Urinary bladder (tissue), 4 donors: ENCODE results near the gene OR52E8. TPM values are rescaled to one million over a fixed set of nuclear protein-coding genes. Genes with fewer than 3 reads are reported as not detected.

Experiments
- DNase-seq: peaks from one replicate; pipeline ENCODE4 v3.0.0-alpha.2; 2015; ENCODE audit errors: extremely low spot score
- H3K27ac ChIP-seq: one replicate; pipeline ENCODE4 v1.5.1; 2013; ENCODE audit warnings: low read depth, mild to moderate bottlenecking, moderate library complexity
- H3K36me3 ChIP-seq: one replicate; pipeline ENCODE4 v1.6.1; 2013; ENCODE audit warnings: mild to moderate bottlenecking, moderate library complexity; ENCODE audit not compliant: insufficient read depth
- H3K4me1 ChIP-seq: one replicate; pipeline ENCODE4 v1.6.1; 2013; ENCODE audit warnings: mild to moderate bottlenecking, moderate library complexity; ENCODE audit not compliant: insufficient read depth
- H3K4me3 ChIP-seq: one replicate; pipeline ENCODE4 v1.5.1; 2013; ENCODE audit warnings: low read depth, low read length
- WGBS: extraction: QIAGEN DNeasy Blood & Tissue Kit; methylation state at CpG from one replicate; pipeline ENCODE4 v1.1.7; 2013; 5-methylcytosine and 5-hydroxymethylcytosine counted together
- polyA plus RNA-seq: library from polyadenylated mRNA; stranded (reverse); fragments of 200-250 nt; gene quantifications from one replicate; pipeline ENCODE4 v1.2.3, GENCODE V29; 2013
- total RNA-seq: library from RNA; depleted of rRNA; stranded (reverse); fragments of >200 nt; gene quantifications from one replicate; pipeline ENCODE4 v1.2.3, GENCODE V29; 2014
- donor health status: healthy with polysubstance abuse.
- donor health status: healthy.

The OR52E8 gene
- total and polyA plus RNA-seq, 2 donors: not detected

DNA sequence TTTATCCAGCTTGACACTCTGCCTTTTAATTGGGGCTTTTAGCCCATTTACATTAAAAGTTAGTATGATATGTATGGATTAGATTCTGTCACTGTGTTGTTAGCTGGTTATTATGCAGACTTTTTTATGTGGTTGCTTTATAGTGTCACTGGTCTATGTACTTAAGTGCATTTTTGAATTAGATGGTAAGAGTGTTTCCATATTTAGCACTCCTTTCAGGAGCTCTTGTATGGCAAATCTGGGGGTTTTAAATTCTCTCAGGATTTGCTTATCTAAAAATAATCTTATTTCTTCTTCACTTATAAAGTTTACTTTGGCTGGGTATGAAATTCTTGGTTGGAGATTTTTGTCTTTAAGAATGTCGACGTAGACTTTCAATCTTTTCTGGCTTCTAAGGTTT lies 19.8 kb downstream of the OR52E8 start:
- no peaks in the 10 kb centered on the region for H3K36me3 ChIP-seq
- no peak overlapping the region for H3K27ac ChIP-seq
- DNase-seq: no peak
- H3K4me1 ChIP-seq: no peaks in the 10 kb centered on the region
- 84% methylated on average over 2 of the region's 2 CpGs for WGBS
- no peak overlapping the region for H3K4me3 ChIP-seq

DNA sequence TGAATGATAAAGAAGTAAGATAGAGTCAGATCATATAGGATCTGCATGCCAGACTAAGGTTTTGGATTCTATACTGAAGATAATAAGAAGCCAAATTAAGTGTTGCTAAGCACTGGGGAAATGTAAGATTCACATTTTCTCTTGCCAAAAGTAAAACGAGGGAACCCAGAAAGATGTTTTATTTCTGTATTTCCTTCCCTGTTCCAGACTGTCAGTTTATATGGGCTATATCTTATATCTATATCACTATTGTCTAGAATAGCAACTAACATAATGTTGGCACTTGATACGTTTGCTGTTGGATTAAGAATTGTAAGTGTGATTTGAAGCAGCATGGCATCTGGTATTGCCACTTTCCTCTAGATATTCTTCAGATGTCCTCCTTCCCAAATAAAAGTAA lies 24.0 kb downstream of the OR52E8 start:
- 31% methylated on average over 2 of the region's 2 CpGs for WGBS
- Histone ChIP-seq H3K4me3 (no peak overlapping the region), H3K36me3 (no peaks in the 10 kb centered on the region), H3K27ac (no peak overlapping the region), H3K4me1 (no peaks in the 10 kb centered on the region)
- no peak for DNase-seq

DNA sequence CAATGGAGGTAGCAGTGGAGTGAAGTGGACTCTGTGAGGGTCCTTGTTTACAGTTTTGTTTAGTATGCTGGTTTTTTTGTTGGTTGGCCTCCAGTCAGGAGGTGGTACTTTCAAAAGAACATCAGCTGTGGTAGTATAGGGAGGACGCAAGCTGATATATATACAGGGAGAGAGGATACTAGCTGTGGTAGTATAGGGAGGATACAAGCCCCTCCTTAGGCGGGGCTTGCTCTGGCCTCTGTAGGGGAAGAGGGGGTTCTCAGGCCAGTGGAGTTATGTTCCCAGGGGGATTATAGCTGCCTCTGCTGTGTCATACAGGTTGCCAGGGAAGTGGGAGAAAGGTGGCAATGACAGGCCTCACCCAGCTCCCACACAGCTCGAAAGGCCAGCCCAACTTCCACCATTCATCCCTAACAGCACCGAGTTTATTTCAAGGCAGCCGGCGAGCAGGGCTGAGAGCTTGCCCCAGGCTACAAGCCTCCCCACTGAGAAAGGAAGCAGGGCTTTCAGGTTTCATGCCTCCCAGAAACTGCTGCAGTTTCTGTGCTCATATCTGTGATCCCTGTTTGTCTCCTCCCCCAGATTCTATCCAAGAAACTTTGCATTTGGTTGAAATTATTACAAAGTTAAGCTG lies 26.2 kb downstream of the OR52E8 start:
- Histone ChIP-seq H3K27ac (no peak overlapping the region), H3K4me3 (no peak overlapping the region), H3K4me1 (no peaks in the 10 kb centered on the region), H3K36me3 (no peaks in the 10 kb centered on the region)
- DNase-seq: no peak
- 71% methylated on average over 6 of the region's 6 CpGs for WGBS

DNA sequence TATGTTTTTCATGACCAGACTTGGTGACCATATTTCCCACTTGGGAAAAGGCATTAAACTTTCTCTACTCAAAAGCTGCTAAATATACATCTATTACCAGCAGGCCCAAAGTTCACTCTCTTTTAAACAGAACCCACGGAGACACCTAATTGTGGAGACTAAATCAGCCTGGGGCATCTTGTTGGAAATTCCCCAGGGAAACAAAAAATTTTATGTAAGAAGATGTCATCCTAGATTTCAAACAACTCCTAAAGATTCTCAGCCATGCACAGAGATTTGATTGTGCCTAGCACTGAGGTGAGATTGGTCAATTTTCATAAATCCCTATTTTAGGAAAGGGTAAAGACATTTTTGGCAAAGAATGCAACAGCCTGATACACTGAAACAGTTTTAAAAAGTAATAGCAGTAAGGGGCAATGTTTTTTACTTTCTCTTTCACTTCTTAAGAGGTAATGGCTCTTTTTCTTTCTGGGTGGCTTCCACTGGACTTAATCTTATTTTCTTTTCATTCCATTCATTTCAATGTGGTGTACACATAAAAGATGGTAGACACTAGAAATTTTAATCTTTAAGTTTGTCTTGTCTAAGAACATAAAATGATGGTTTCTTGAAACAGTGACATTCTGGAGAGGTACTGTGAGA lies 39.1 kb downstream of the OR52E8 start:
- H3K36me3 ChIP-seq: no peaks in the 10 kb centered on the region
- no peak for DNase-seq
- no peak overlapping the region for H3K27ac ChIP-seq
- no peak overlapping the region for H3K4me3 ChIP-seq
- H3K4me1 ChIP-seq: no peaks in the 10 kb centered on the region
- WGBS: 52% methylated on average over 1 of the region's 1 CpG

DNA sequence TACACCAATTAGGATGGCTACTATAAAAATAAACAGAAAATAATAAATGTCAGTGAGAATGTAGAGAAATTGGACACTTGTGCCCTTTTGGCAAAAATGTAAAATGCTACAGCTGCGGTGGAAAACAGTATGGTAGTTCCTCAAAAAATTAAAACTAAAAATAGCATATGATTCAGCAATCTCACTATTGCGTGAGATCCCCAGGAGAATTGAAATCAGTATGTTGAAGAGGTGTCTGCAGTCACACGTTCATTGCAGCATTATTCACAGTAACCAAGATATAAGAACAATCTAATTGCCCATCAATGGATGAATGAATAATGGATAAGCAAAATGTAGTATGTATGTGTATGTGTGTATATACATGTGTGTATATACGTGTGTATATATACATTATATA lies 42.0 kb downstream of the OR52E8 start:
- WGBS: 59% methylated on average over 4 of the region's 4 CpGs
- H3K27ac ChIP-seq: no peak overlapping the region

DNA sequence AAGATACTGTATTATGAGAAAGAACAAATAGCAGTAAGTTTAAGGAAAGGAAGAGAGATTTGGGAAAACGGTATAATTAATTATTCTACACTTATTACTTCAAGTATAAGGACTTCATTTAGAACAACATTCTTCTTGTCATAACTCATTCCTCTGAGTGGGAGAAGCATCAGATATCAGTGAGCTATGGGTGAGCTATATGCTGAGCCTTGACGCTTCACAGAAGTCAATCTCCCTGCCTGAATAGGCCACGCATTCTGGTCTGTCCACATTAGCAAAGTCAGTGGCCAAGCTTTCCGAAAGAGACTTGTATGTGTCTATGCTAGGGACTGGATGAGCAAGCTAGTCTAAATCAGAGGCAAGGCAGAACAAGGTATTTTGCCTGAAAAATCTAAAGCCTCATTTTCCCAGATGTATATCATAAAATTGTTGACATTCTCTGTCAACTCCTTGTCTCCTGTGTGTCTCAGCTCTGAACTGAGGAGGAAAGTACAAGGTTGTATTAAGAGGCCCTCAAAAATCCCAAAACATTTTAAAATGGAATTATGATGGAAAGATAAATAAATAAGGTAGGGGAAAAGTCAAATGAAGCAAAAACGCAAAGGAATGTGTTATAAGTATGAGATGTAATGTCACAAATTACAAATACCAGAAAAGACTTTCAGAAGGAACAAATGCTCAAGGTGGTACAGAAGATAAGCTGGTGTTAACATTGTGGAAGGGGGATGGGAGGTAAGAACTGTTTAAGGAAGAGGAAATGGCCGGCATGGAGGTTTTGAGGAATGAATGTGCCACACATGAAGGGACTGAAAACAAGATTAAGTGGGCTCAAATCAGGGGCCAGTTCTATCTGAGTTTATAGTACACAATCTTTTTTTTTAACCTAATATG lies 47.3 kb downstream of the OR52E8 start:
- Histone ChIP-seq H3K27ac (no peak overlapping the region), H3K36me3 (no peaks in the 10 kb centered on the region), H3K4me3 (no peak overlapping the region), H3K4me1 (no peaks in the 10 kb centered on the region)
- 72% methylated on average over 6 of the region's 6 CpGs for WGBS
- DNase-seq: no peak

More for the DNA sequence above, 42.0 kb downstream of the OR52E8 start:
- DNase-seq: no peak
- no peaks in the 10 kb centered on the region for H3K4me1 ChIP-seq
- no peaks in the 10 kb centered on the region for H3K36me3 ChIP-seq
- H3K4me3 ChIP-seq: no peak overlapping the region

DNA sequence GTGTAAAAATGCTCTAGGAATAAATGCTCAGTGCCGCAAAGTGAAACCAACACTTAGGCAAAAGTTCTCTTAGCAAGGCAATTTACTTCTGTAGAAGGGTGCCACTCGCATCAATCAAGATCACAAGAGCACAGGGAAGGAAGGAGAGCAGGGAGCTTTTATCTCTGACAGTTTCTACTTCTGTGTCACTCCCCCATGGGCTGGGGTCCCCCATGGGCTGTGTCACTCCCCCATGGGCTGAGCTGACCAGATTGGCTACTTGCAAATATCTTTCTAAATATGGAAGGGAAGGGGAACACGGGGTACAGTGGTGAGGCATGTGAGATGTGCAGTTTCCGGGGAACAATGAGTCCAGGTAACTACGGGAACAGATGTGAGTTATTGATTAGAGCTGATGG lies 48.4 kb downstream of the OR52E8 start:
- 56% methylated on average over 5 of the region's 5 CpGs for WGBS
- Histone ChIP-seq H3K4me3 (peak overlapping the region; percentile 32), H3K4me1 (no peaks in the 10 kb centered on the region), H3K27ac (no peak overlapping the region), H3K36me3 (no peaks in the 10 kb centered on the region)
- DNase-seq: no peak

DNA sequence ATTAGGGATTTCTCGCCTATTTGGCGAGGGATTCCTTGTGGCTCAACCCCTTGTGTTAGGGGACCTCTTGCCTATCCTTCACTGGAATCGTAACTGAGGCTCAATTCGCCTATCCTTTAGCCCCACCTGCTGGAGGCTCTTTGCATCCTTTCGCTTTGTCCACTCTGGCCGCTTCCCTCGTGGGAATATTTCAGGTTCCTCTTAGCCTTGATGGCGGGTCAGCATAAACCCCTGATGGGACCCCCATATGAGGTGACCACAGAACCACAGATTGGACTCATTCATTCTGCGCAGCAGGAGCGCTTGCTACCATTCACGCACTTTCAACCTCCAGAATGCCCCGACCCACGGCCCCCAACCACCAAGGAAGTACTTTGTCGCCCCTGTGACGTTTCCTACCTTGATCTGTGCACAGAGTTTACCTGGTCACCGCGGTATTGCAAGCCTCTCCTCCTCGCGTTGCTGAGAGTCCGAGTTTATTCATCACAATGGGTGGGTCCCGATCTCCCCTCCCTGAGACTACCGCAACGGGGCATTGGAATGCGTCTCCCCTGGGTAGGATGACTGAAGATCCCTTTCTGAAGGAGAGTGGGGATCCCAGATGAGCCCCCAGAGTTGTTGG lies 48.9 kb downstream of the OR52E8 start, which contains the start of gene OR52N2:
Gene OR52N2 (plus strand): TSS at position 425 of the 622 bp plus-strand sequence. CDS start 11,412 bp downstream, outside the sequence.
- no peaks in the 10 kb centered on the region for H3K36me3 ChIP-seq
- peak; percentile 41 for DNase-seq

DNA sequence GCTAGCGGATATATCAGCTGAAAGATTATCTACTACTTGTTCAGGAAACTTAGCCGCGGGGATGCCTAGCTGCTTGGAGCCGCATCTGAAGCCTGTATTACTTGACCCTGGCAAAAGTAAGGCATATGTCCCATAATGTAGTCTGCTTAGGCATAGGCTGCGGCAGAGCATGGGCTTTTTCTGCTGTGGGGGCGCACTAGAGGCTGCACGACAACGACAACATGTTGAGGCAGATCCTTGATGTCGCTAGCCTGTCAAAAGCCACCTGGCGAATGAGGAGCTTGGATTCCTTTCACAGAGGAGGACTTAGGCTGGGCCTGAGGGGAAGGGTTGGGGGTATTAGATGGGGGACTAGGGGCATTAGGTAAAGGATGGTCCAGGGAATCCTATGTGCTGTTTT lies 49.9 kb downstream of the OR52E8 start:
- no peaks in the 10 kb centered on the region for H3K36me3 ChIP-seq
- DNase-seq: no peak
- no peak overlapping the region for H3K27ac ChIP-seq
- WGBS: 57% methylated on average over 10 of the region's 10 CpGs
- no peak overlapping the region for H3K4me3 ChIP-seq
- no peaks in the 10 kb centered on the region for H3K4me1 ChIP-seq

More for the DNA sequence above, 48.9 kb downstream of the OR52E8 start, which contains the start of gene OR52N2:
- no peaks in the 10 kb centered on the region for H3K4me1 ChIP-seq
- 9% methylated on average over 24 of the region's 24 CpGs for WGBS
- H3K4me3 ChIP-seq: peak within 1 kb of the TSS; percentile 32
- no peak within 1 kb of the TSS for H3K27ac ChIP-seq

Other genes starting within 250 kb of the OR52E8 start
- gene TRIM34, start 232.7 kb downstream of the OR52E8 start, total RNA-seq: 17.1 TPM
- 6.1 TPM for gene TRIM34, start 232.7 kb downstream of the OR52E8 start, polyA plus RNA-seq
- gene TRIM5, start 172.6 kb downstream of the OR52E8 start, total RNA-seq: 39.6 TPM
- 11.1 TPM for gene TRIM5, start 172.6 kb downstream of the OR52E8 start, polyA plus RNA-seq
- gene TRIM22, start 167.9 kb downstream of the OR52E8 start, total RNA-seq: 49.1 TPM
- gene TRIM22, start 167.9 kb downstream of the OR52E8 start, polyA plus RNA-seq: 33.3 TPM
- gene OR56B1, start 121.2 kb downstream of the OR52E8 start, total RNA-seq: 0.11 TPM
- not detected for gene OR56B1, start 121.2 kb downstream of the OR52E8 start, polyA plus RNA-seq
- not detected for gene OR52N4, start 103.4 kb downstream of the OR52E8 start, total RNA-seq
- gene OR52N4, start 103.4 kb downstream of the OR52E8 start, polyA plus RNA-seq: 0.20 TPM
- not detected for gene OR52N5, start 74.3 kb downstream of the OR52E8 start, total RNA-seq
- not detected for gene OR52N5, start 74.3 kb downstream of the OR52E8 start, polyA plus RNA-seq
- gene OR52N1, start 66.4 kb downstream of the OR52E8 start, total RNA-seq: not detected
- gene OR52N1, start 66.4 kb downstream of the OR52E8 start, polyA plus RNA-seq: not detected
- gene OR52N2, start 48.8 kb downstream of the OR52E8 start, total RNA-seq: not detected
- not detected for gene OR52N2, start 48.8 kb downstream of the OR52E8 start, polyA plus RNA-seq
- gene OR52E6, start 15.8 kb downstream of the OR52E8 start, total RNA-seq: not detected
- not detected for gene OR52E6, start 15.8 kb downstream of the OR52E8 start, polyA plus RNA-seq
- not detected for gene OR52E4, start 22.9 kb upstream of the OR52E8 start, total RNA-seq
- not detected for gene OR52E4, start 22.9 kb upstream of the OR52E8 start, polyA plus RNA-seq
- not detected for gene OR52E5, start 35.5 kb upstream of the OR52E8 start, total RNA-seq
- not detected for gene OR52E5, start 35.5 kb upstream of the OR52E8 start, polyA plus RNA-seq
- gene OR56A3, start 84.6 kb upstream of the OR52E8 start, total RNA-seq: not detected
- not detected for gene OR56A3, start 84.6 kb upstream of the OR52E8 start, polyA plus RNA-seq
- gene OR56A5, start 110.8 kb upstream of the OR52E8 start, total RNA-seq: not detected
- not detected for gene OR56A5, start 110.8 kb upstream of the OR52E8 start, polyA plus RNA-seq
- not detected for gene OR52L1, start 129.3 kb upstream of the OR52E8 start, total RNA-seq
- not detected for gene OR52L1, start 129.3 kb upstream of the OR52E8 start, polyA plus RNA-seq
- gene OR56A4, start 149.3 kb upstream of the OR52E8 start, total RNA-seq: not detected
- gene OR56A4, start 149.3 kb upstream of the OR52E8 start, polyA plus RNA-seq: not detected
- 0.05 TPM for gene OR56A1, start 173.1 kb upstream of the OR52E8 start, total RNA-seq
- gene OR56A1, start 173.1 kb upstream of the OR52E8 start, polyA plus RNA-seq: not detected
- not detected for gene OR56B4, start 250.0 kb upstream of the OR52E8 start, total RNA-seq
- gene OR56B4, start 250.0 kb upstream of the OR52E8 start, polyA plus RNA-seq: not detected